GM10248 (cell line): ENCODE measurements around the gene PRR9.

Source experiments
- CTCF ChIA-PET: fragments of 300-600 bp; sonication (Branson Sonifier 250); formaldehyde crosslinking; extraction: SDS; loops from one replicate; lab custom pipeline; 2021; ENCODE audit warnings: antibody characterized with exemption; lab: Yijun Ruan, JAX
- POLR2A ChIA-PET: fragments of 350-650 bp; sonication (Branson Sonifier 250); formaldehyde crosslinking; extraction: SDS; loops from one replicate; lab custom pipeline; 2020; ENCODE audit warnings: antibody characterized with exemption; lab: Yijun Ruan, JAX
- DNase-seq: peaks from one replicate; pipeline ENCODE4 v3.0.0; 2012; ENCODE audit errors: extremely low spot score
- CTCF ChIP-seq: IDR thresholded peaks from 2 replicates; pipeline ENCODE4 v1.5.1; 2012; ENCODE audit warnings: mild to moderate bottlenecking, low read depth; ENCODE audit errors: extremely low read depth, missing control alignments, control extremely low read depth

PRR9 gene

DNA sequence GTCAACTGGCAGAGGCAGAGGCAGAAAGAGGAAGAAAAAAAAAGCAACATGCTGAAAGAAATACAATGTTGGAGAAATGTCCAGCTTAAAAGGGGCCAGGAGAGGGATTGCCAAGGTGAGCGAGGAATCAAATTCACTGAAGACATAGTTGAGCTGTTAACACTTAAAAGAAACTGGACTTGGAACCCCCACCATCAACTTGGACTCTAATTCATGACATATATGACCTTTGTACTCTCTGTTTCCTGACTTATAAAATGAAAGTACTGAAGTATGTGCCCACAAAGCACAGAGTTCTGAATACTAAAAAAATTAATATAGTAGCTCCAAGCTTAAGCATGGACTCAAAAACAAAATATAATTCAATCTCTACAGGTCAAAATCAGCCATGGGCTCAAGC, 16.1 kb downstream of the PRR9 start:
- no peak for TF ChIP-seq CTCF
- ChIA-PET CTCF (interaction anchor here (0.7 to 2.7 kb wide), 8 partner anchors 9 to 364 kb away, joined by 3 to 19 read pairs (median 5); no protein-coding TSS in a partner anchor), POLR2A (no interaction called here)
- no peak for DNase-seq

DNA sequence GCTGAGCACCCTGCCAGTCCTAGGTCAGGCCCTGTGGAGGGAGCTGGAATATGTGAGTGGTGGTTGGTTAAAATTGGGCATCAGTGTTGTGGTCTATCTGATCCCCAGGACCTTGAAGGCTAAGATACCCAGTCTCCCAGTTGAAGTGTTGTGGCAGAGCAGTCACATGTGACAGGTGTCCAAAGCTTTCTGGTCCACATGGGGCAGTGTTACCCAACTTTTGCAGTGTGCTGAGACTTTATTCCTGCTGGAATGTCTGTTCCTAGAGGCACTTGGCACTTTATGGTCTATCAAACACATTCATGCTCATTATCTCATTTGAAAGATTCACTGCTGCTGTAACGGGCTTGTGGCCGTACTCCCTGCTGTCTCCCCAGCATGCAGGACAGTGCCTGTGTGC, 21.1 kb downstream of the PRR9 start:
- DNase-seq = no peak
- ChIA-PET CTCF (interaction anchor here (0.8 to 2.3 kb wide), 8 partner anchors 9 to 65 kb away, joined by 3 to 7 read pairs (median 4); no protein-coding TSS in a partner anchor), POLR2A (no interaction called here)
- TF ChIP-seq CTCF = peak; percentile 14

DNA sequence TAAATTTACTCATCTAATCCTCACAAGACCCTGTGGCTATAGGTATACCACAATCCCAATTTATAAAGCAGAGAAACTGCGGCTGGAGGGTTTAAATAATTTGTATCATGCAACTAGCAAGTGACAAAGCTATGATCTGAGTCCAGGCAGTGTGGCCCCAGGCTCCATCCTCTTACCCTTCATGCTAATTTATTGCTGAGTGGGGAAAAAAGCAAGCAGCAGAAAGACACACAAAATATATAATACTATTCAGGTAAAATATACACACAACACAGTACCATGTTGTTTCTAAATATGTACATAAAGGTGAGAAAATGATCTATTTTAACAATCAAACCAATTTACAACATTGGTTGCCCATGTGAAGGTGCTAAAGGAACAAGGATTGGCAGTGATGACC, 24.8 kb downstream of the PRR9 start:
- DNase-seq = no peak
- ChIA-PET CTCF (interaction anchor here (1.5 kb wide), 1 partner anchor 11 kb away, joined by 5 read pairs; no protein-coding TSS in a partner anchor), POLR2A (no interaction called here)
- no peak for TF ChIP-seq CTCF

GRCh38 chr1:153245466-153245865, 28.1 kb downstream of the PRR9 start:
- POLR2A ChIA-PET = no interaction called here
- TF ChIP-seq CTCF = no peak
- no peak for DNase-seq
- CTCF ChIA-PET = interaction anchor here (1.3 kb wide), 1 partner anchor 17 kb away, joined by 3 read pairs; no protein-coding TSS in a partner anchor

- no peak for DNase-seq
- no peak for TF ChIP-seq CTCF
- CTCF ChIA-PET = interaction anchor here (0.8 to 2.1 kb wide), 8 partner anchors 8 to 324 kb away, joined by 3 to 8 read pairs (median 4); no protein-coding TSS in a partner anchor
- POLR2A ChIA-PET = no interaction called here
These were observed 28.6 kb downstream of the PRR9 start for GRCh38 chr1:153246018-153246417.

DNA sequence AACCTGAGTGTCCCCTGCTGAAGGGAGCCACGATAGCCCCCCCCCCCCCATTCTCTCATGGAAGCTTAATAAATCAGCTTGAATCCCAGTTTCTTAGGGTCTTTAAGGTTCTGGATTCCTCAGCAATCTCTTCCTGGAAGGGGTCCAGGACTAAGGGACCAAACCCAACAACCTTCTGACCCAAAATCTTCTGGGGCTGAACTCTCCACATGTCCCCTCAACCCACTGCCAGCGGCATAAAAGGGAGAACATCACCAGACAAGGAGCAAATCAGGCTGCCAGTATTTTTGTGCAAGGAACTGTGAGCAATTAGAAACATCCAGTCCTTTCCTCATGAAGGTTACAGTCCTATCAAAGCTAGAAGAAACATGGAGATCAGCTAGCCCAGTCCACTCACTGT, 29.4 kb downstream of the PRR9 start:
- no peak for DNase-seq
- POLR2A ChIA-PET = no interaction called here
- no peak for TF ChIP-seq CTCF
- CTCF ChIA-PET = interaction anchor here (0.7 to 2.1 kb wide), 9 partner anchors 8 to 323 kb away, joined by 3 to 8 read pairs (median 4); partner anchors contain the start of gene LORICRIN
